Measurements from ENCODE around the gene ALCAM. TPM values are rescaled to one million over a fixed set of nuclear protein-coding genes. Genes with fewer than 3 reads are reported as not detected.

The ALCAM gene
- total RNA-seq, 1 experiment from 2014 or later: 98.4 TPM

DNA sequence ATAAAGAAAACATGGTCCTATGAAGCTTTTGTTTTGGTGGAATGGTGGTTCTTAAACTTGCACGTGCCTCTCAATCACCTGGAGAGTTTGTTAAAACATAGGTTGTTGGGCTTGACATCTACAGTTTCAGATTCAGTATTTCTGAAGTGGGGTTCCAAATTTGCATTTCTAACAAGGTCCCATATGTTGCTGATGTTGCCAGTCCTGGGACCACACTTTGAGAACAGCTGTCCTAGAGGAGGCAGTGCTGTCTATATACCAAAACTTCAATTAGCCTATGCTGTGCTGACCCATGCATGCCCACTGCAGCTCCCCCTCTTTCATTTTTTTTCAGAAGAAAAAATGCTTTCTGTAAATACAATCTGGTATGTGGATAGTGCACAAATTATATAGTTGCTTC lies 31.3 kb downstream of the ALCAM start:
- no peaks in the 10 kb centered on the region for H3K9me3 Mint-ChIP-seq (ENCODE audit: unreplicated experiment)
- H3K36me3 Mint-ChIP-seq (ENCODE audit: insufficient read depth, unreplicated experiment): peaks cover 5% of the 10 kb centered on the region
- H3K27ac Mint-ChIP-seq (ENCODE audit: low read depth, unreplicated experiment): no peak overlapping the region
- BruUV-seq (replicated peaks): no TSS peak
- ChIA-PET POLR2A (interaction anchor here (0.5 to 1.3 kb wide), 4 partner anchors 10 to 120 kb away, joined by 3 to 5 read pairs (median 4); no protein-coding TSS in a partner anchor), CTCF (interaction anchor here (1.0 to 2.0 kb wide), 4 partner anchors 9 to 120 kb away, joined by 3 to 6 read pairs (median 4); no protein-coding TSS in a partner anchor)
- peaks cover 24% of the 10 kb centered on the region for H3K4me1 Mint-ChIP-seq (ENCODE audit: insufficient read depth, unreplicated experiment)
- TF ChIP-seq, protein P1, sequence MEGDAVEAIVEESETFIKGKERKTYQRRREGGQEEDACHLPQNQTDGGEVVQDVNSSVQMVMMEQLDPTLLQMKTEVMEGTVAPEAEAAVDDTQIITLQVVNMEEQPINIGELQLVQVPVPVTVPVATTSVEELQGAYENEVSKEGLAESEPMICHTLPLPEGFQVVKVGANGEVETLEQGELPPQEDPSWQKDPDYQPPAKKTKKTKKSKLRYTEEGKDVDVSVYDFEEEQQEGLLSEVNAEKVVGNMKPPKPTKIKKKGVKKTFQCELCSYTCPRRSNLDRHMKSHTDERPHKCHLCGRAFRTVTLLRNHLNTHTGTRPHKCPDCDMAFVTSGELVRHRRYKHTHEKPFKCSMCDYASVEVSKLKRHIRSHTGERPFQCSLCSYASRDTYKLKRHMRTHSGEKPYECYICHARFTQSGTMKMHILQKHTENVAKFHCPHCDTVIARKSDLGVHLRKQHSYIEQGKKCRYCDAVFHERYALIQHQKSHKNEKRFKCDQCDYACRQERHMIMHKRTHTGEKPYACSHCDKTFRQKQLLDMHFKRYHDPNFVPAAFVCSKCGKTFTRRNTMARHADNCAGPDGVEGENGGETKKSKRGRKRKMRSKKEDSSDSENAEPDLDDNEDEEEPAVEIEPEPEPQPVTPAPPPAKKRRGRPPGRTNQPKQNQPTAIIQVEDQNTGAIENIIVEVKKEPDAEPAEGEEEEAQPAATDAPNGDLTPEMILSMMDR (IDR thresholded peaks at IDR 0.05; ENCODE audit: unreplicated experiment): no peak
- H3K4me3 Mint-ChIP-seq (ENCODE audit: unreplicated experiment): no peak overlapping the region
- DNase-seq (ENCODE audit: unreplicated experiment): no peak
- intact Hi-C loops (cut with micrococcal nuclease): no loop called here
- no peaks in the 10 kb centered on the region for H3K27me3 Mint-ChIP-seq (ENCODE audit: insufficient read depth, unreplicated experiment)

DNA sequence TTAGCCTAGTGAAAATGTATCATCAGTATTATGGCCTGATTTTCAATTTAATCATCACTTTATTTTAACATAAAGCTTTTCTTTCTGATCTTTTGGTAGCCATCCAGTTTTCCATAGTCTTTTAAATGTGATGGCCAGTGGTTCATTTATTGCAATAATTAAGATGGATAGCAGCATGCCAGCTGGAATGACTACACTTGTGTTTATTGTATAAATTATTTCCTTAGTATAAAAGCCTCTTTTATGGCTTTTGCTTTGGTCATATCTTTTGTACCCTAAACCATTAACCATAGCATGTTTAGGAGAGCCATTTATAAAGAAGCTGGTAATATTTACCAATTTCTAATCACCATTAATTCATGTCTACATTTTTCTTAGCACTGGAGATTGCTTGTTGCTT lies 31.7 kb downstream of the ALCAM start:
- ChIA-PET CTCF (interaction anchor here (1.0 to 2.0 kb wide), 3 partner anchors 10 to 30 kb away, joined by 4 to 6 read pairs (median 4); no protein-coding TSS in a partner anchor), POLR2A (interaction anchor here (0.5 to 1.3 kb wide), 5 partner anchors 8 to 120 kb away, joined by 3 to 5 read pairs (median 4); no protein-coding TSS in a partner anchor)
- Mint-ChIP-seq H3K36me3 (ENCODE audit: insufficient read depth, unreplicated experiment) (peaks cover 10% of the 10 kb centered on the region), H3K9me3 (ENCODE audit: unreplicated experiment) (peaks cover under 1% of the 10 kb centered on the region), H3K27ac (ENCODE audit: low read depth, unreplicated experiment) (no peak overlapping the region), H3K4me3 (ENCODE audit: unreplicated experiment) (no peak overlapping the region), H3K4me1 (ENCODE audit: insufficient read depth, unreplicated experiment) (peaks cover 24% of the 10 kb centered on the region), H3K27me3 (ENCODE audit: insufficient read depth, unreplicated experiment) (no peaks in the 10 kb centered on the region)
- TF ChIP-seq, protein P1 (IDR thresholded peaks at IDR 0.05; ENCODE audit: unreplicated experiment): no peak
- intact Hi-C loops (cut with micrococcal nuclease): no loop called here
- BruUV-seq (replicated peaks): no TSS peak
- DNase-seq (ENCODE audit: unreplicated experiment): no peak

DNA sequence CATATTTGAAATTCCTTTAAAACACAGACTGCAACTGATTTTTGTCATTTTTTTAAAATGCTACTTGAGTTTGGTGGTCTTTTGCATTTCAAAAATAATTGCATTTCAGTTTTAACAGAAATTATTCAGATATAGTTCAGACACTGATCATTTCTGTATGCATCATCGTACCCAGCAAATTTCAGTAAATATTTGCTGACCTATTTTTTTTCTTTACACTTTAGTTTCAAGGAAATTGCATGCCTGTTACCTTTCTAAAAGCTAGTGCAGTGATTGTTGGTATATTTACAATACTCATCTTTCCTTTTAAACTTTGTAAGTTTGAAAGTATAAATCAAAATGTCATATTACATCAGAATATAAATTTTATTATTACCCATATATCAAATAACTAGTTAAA lies 32.4 kb downstream of the ALCAM start:
- intact Hi-C loops (cut with micrococcal nuclease): no loop called here
- TF ChIP-seq, protein P1 (IDR thresholded peaks at IDR 0.05; ENCODE audit: unreplicated experiment): no peak
- Mint-ChIP-seq H3K4me3 (ENCODE audit: unreplicated experiment) (no peak overlapping the region), H3K27ac (ENCODE audit: low read depth, unreplicated experiment) (no peak overlapping the region), H3K4me1 (ENCODE audit: insufficient read depth, unreplicated experiment) (peaks cover 24% of the 10 kb centered on the region), H3K36me3 (ENCODE audit: insufficient read depth, unreplicated experiment) (peaks cover 13% of the 10 kb centered on the region), H3K9me3 (ENCODE audit: unreplicated experiment) (peaks cover 7% of the 10 kb centered on the region), H3K27me3 (ENCODE audit: insufficient read depth, unreplicated experiment) (no peaks in the 10 kb centered on the region)
- ChIA-PET CTCF (interaction anchor here (1.4 to 2.0 kb wide), 2 partner anchors 10 to 30 kb away, joined by 4 to 6 read pairs; no protein-coding TSS in a partner anchor), POLR2A (interaction anchor here (0.8 to 1.3 kb wide), 2 partner anchors 11 to 30 kb away, joined by 4 to 5 read pairs; no protein-coding TSS in a partner anchor)
- no peak for DNase-seq (ENCODE audit: unreplicated experiment)
- no TSS peak for BruUV-seq (replicated peaks)

DNA sequence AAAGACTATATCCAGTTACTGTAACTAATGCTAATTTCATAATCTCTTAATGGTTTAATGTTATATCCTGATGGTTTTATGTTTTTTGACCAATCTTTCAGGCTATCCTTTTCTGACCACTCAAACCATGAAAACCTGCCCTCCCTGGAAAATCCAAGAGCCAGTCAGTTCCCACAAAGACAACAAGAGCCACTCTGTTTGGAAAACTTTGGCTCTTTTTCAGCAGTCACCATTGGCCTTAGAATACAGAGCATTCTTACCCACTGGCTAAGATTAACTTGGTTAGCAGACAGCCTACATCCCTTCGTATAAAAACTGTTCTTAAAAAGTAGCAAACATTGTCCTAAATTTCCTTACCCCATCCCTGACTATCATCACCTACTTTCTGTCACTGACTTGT lies 32.9 kb downstream of the ALCAM start:
- Mint-ChIP-seq H3K27ac (ENCODE audit: low read depth, unreplicated experiment) (no peak overlapping the region), H3K9me3 (ENCODE audit: unreplicated experiment) (peaks cover 7% of the 10 kb centered on the region), H3K4me1 (ENCODE audit: insufficient read depth, unreplicated experiment) (peaks cover 24% of the 10 kb centered on the region), H3K36me3 (ENCODE audit: insufficient read depth, unreplicated experiment) (peaks cover 16% of the 10 kb centered on the region), H3K27me3 (ENCODE audit: insufficient read depth, unreplicated experiment) (no peaks in the 10 kb centered on the region), H3K4me3 (ENCODE audit: unreplicated experiment) (no peak overlapping the region)
- BruUV-seq (replicated peaks): no TSS peak
- DNase-seq (ENCODE audit: unreplicated experiment): no peak
- intact Hi-C loops (cut with micrococcal nuclease): no loop called here
- TF ChIP-seq, protein P1 (IDR thresholded peaks at IDR 0.05; ENCODE audit: unreplicated experiment): no peak
- POLR2A ChIA-PET: no interaction called here
- CTCF ChIA-PET: no interaction called here

Data from MCF 10A (cell line).